Heart left ventricle (tissue), 13 donors: ENCODE results near the gene ZNF597.

ENCODE experiments used
- CTCF ChIP-seq, 12 donors: fragments of 200-600 bp; sonication (generic) in 4 of 12; IDR thresholded peaks; one replicate each; pipeline versions ENCODE4 v1.5.0 to v1.8.0; 2018 to 2022; ENCODE audit warnings: antibody characterized with exemption in 12 of 12, mild to moderate bottlenecking in 5 of 12
- POLR2A ChIP-seq, 2 donors: fragments of 450-650 bp; IDR thresholded peaks; one replicate each; pipeline ENCODE4 v1.6.1; 2017; ENCODE audit warnings: antibody characterized with exemption in 2 of 2, mild to moderate bottlenecking in 2 of 2, moderate library complexity in 2 of 2
- donor health status: ischemic (EF 13 %, LVEDD 7.1; RV severe dilation, severe dysfunction).
- donor health status: DM: no; HTN: yes; CAD: no.
- donor health status: DM: no; HTN: no; CAD: no.
- donor health status: ischemic (EF 25% LVEDD 6.9; RV normal size, moderate dysfunction).
- donor health status: ischemic (EF 25% LVEDD 5.7; RV mildly dilated, moderate dysfunction).
- donor health status: ischemic (EF 35%, LVEDD 5.7; RV mildly dilated, moderate dysfunction).
- donor health status: nonischemic (EF 11% LVEDD 7.7; RV severe dilation, severe dysfunction).
- donor health status: DM: yes; HTN: yes; CAD: no.
- donor health status: PGD.
- donor health status: ischemic (EF 29% LVEDD 5.4; RV normal size, mild dysfunction).
- donor health status: nonischemic (EF 23%, LVEDD 6.1; RV moderate dilation, normal function).

- TF ChIP-seq CTCF (IDR thresholded peaks at IDR 0.05) (no peak), POLR2A (IDR thresholded peaks at IDR 0.05) (no peak)
Observed at GRCh38 chr16:3439637-3440036, 3.7 kb downstream of the ZNF597 start.
